A673 (cell line): Measurements from ENCODE around the gene KIF5A. TPM values are rescaled to one million over a fixed set of nuclear protein-coding genes. Genes with fewer than 3 reads are reported as not detected.

Experiments
- BruUV-seq: library from RNA; stranded (reverse); fragments of 400-500 nt; replicated peaks from 2 replicates; lab custom pipeline; 2021; lab: Mats Ljungman, UMichigan
- CTCF ChIA-PET: fragments of 300-600 bp; sonication (Branson Sonifier 250); formaldehyde crosslinking; loops from one replicate; lab custom pipeline; 2022; ENCODE audit warnings: antibody characterized with exemption; lab: Charles Lee
- POLR2A ChIA-PET: fragments of 300-600 bp; sonication (Branson Sonifier 250); formaldehyde crosslinking; loops from one replicate; lab custom pipeline; 2022; ENCODE audit warnings: antibody characterized with exemption; ENCODE audit not compliant: low non-redundant PET; lab: Charles Lee
- DNase-seq: peaks from one replicate; pipeline ENCODE4 v3.0.0-alpha.2; 2015; ENCODE audit warnings: low spot score
- H3K27ac ChIP-seq: fragments of 200-600 bp; sonication (generic); 2 replicates; pipeline ENCODE4 v1.5.1; 2016; ENCODE audit warnings: mixed run types, low read depth, mild to moderate bottlenecking, mixed read lengths, antibody characterized with exemption, low read length; ENCODE audit not compliant: poor library complexity, severe bottlenecking
- H3K27me3 ChIP-seq: fragments of 200-600 bp; sonication (generic); replicated peaks from 2 replicates; pipeline ENCODE4 v1.6.1; 2017; ENCODE audit warnings: mixed run types, low read depth, mild to moderate bottlenecking, mixed read lengths, antibody characterized with exemption, low read length; ENCODE audit not compliant: insufficient read depth, poor library complexity
- H3K36me3 ChIP-seq: fragments of 200-600 bp; sonication (generic); 2 replicates; pipeline ENCODE4 v1.6.1; 2016; ENCODE audit warnings: mixed run types, mild to moderate bottlenecking, mixed read lengths, antibody characterized with exemption, low read length; ENCODE audit not compliant: insufficient read depth, poor library complexity, severe bottlenecking
- H3K4me1 ChIP-seq: fragments of 200-600 bp; sonication (generic); 2 replicates; pipeline ENCODE4 v1.6.1; 2017; ENCODE audit warnings: mixed run types, mild to moderate bottlenecking, mixed read lengths, antibody characterized with exemption, low read length; ENCODE audit not compliant: insufficient read depth, poor library complexity, severe bottlenecking
- H3K4me3 ChIP-seq: fragments of 200-600 bp; sonication (generic); 2 replicates; pipeline ENCODE4 v1.5.1; 2016; ENCODE audit warnings: low read depth, mixed run types, mild to moderate bottlenecking, mixed read lengths, low read length; ENCODE audit not compliant: poor library complexity, severe bottlenecking
- H3K9me3 ChIP-seq: fragments of 200-600 bp; sonication (generic); 2 replicates; pipeline ENCODE4 v1.6.1; 2016; ENCODE audit warnings: mixed run types, low read depth, mild to moderate bottlenecking, mixed read lengths, antibody characterized with exemption, low read length; ENCODE audit not compliant: poor library complexity, severe bottlenecking
- CTCF ChIP-seq: fragments of 300-800, 200-600 bp; sonication (generic); conservative IDR thresholded peaks from 2 replicates; pipeline ENCODE4 v1.5.1; 2017; ENCODE audit warnings: low read depth, mild to moderate bottlenecking, antibody characterized with exemption, low read length, moderate library complexity, mixed read lengths
- EZH2 ChIP-seq: fragments of 200-600 bp; sonication (generic); IDR thresholded peaks from 2 replicates; pipeline ENCODE4 v1.6.1; 2017; ENCODE audit warnings: borderline replicate concordance, low read depth, mild to moderate bottlenecking, mixed read lengths, antibody characterized with exemption, low read length; ENCODE audit not compliant: poor library complexity, severe bottlenecking
- intact Hi-C: fragments of 100-400 bp; cut with micrococcal nuclease; formaldehyde crosslinking; loops from one replicate; pipeline ENCODE4 v1.10.0; 2022; ENCODE audit not compliant: unreplicated experiment
- total RNA-seq: library from RNA; stranded (reverse); gene quantifications from 2 replicates; pipeline ENCODE4 v1.2.3, GENCODE V29; 2021

KIF5A gene
- total RNA-seq, 1 experiment from 2014 or later, result 2.1 TPM

- ChIA-PET CTCF (no interaction called here), POLR2A (no interaction called here)
- no TSS peak for BruUV-seq
- H3K4me3 ChIP-seq, result no peak overlapping the region
- H3K27me3 ChIP-seq, result no peaks in the 10 kb centered on the region
- TF ChIP-seq CTCF, result no peak
- no peak for TF ChIP-seq EZH2
- intact Hi-C loops, result no loop called here
- no peak overlapping the region for H3K27ac ChIP-seq
- peaks cover 21% of the 10 kb centered on the region for H3K36me3 ChIP-seq
- H3K9me3 ChIP-seq, result no peaks in the 10 kb centered on the region
- DNase-seq, result no peak
- peaks cover 8% of the 10 kb centered on the region for H3K4me1 ChIP-seq
These were observed 78.7 kb downstream of the KIF5A start for GRCh38 chr12:57628280-57629191.

GRCh38 chr12:57629897-57630471 lies 80.1 kb downstream of the KIF5A start:
- no peak for DNase-seq
- ChIA-PET CTCF (interaction anchor here (1.7 kb wide), 1 partner anchor 46 kb away, joined by 4 read pairs; no protein-coding TSS in a partner anchor), POLR2A (interaction anchor here (0.7 kb wide), 1 partner anchor 1569 kb away, joined by 3 read pairs; no protein-coding TSS in a partner anchor)
- intact Hi-C loops, result no loop called here
- H3K36me3 ChIP-seq, result peaks cover 21% of the 10 kb centered on the region
- H3K27me3 ChIP-seq, result no peaks in the 10 kb centered on the region
- no TSS peak for BruUV-seq
- no peak overlapping the region for H3K4me3 ChIP-seq
- TF ChIP-seq EZH2, result no peak
- no peak overlapping the region for H3K27ac ChIP-seq
- H3K9me3 ChIP-seq, result no peaks in the 10 kb centered on the region
- H3K4me1 ChIP-seq, result peaks cover 15% of the 10 kb centered on the region

- no peak for DNase-seq
- Histone ChIP-seq H3K36me3 (peaks cover 20% of the 10 kb centered on the region), H3K9me3 (no peaks in the 10 kb centered on the region), H3K4me3 (no peak overlapping the region), H3K27me3 (no peaks in the 10 kb centered on the region), H3K27ac (no peak overlapping the region), H3K4me1 (peaks cover 15% of the 10 kb centered on the region)
- CTCF ChIA-PET, result interaction anchor here (1.7 kb wide), 1 partner anchor 47 kb away, joined by 4 read pairs; no protein-coding TSS in a partner anchor
- POLR2A ChIA-PET, result interaction anchor here (0.7 kb wide), 1 partner anchor 1570 kb away, joined by 3 read pairs; no protein-coding TSS in a partner anchor
- intact Hi-C loops, result no loop called here
- TF ChIP-seq CTCF (no peak), EZH2 (no peak)
- BruUV-seq, result no TSS peak
These were observed 81.1 kb downstream of the KIF5A start for GRCh38 chr12:57630891-57631433.
